NK-92 (cell line): Measurements from ENCODE around the gene P2RY6.

Source experiments
- DNase-seq: peaks from one replicate; lab custom pipeline; 2025; ENCODE audit not compliant: unreplicated experiment; lab: John Stamatoyannopoulos, UW

The P2RY6 gene

DNA sequence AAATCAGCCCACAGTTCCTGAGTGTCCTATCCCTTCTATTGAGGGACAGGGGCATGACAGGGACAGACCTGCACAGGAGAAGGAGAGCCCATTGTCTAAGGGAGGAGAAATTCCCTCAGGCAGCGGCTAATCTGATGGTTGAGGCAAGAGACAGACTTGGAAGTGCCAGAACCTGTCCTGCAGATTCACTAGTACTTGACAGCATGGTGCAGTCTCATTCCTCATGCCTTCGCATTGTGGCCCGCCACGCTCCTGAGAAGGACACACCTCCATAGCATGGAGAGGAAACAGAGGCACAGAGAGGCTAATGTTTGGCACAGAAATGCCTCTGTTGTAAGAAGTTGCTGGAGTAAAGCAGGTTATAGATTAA is 3.2 kb downstream of the P2RY6 start:
- no peak for DNase-seq

DNA sequence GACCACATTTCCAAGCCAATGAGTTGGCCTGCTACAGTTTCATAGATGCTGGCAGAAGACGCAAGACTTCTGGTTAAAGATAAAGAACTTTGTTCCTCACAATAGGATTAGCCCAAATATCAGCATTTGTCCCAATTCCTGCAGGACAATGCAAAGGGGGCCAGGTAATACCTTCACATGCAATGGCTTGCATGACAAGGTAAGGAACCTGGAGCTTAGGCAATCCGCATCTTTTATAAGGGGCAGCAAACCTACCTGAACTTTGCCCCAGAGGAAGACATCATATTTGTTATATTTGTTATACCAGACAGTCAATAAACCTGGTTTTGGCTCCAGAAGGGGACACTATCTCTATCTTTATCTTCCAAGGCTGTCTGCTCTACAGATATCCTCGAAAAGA is 5.3 kb downstream of the P2RY6 start:
- DNase-seq = no peak

DNA sequence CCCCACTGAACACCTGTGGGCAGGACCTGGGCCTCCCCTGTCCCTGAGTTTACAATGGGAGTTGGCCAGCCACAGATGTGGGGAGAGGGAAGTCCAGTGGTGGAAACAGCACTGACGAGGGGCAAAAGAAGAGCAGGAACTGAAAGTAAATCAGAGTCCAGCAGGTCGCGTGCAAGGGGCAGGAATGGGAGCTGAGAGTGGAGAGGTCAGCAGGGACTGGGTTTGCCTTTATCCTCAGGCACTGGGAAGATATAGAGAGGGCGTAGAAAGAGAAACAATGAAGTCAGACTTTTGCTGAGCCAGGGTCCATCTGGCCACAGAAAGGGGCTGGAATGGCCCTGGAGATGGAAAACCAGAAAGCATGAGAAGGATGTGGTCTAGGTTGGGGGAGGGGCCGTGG is 8.5 kb downstream of the P2RY6 start:
- DNase-seq = no peak

DNA sequence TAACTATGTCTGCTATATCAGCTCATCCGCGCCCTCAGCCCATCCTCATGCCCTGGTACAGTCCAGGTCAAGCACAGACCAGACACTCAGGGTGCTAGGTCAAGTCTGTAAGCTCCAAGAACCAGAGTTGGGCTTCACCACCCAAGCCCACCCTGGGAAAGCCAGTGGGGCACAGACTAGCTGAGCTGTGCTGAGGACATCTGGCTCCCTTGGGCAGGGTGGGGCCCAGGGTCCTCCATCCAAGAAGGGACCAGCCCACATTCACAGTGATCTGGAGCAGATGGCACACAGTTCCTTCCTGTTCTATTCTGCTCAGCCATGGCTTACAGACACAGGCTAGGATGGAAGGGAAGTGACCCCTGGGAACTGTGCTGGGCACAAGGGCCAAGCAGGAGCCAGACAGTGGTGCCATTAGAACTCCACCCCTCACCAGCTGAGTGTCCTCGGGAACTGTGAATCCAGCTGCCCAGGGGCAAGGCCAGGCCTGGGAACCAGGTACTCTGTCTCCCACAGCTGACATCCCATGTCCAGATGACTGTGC is 9.1 kb downstream of the P2RY6 start:
- DNase-seq = no peak

DNA sequence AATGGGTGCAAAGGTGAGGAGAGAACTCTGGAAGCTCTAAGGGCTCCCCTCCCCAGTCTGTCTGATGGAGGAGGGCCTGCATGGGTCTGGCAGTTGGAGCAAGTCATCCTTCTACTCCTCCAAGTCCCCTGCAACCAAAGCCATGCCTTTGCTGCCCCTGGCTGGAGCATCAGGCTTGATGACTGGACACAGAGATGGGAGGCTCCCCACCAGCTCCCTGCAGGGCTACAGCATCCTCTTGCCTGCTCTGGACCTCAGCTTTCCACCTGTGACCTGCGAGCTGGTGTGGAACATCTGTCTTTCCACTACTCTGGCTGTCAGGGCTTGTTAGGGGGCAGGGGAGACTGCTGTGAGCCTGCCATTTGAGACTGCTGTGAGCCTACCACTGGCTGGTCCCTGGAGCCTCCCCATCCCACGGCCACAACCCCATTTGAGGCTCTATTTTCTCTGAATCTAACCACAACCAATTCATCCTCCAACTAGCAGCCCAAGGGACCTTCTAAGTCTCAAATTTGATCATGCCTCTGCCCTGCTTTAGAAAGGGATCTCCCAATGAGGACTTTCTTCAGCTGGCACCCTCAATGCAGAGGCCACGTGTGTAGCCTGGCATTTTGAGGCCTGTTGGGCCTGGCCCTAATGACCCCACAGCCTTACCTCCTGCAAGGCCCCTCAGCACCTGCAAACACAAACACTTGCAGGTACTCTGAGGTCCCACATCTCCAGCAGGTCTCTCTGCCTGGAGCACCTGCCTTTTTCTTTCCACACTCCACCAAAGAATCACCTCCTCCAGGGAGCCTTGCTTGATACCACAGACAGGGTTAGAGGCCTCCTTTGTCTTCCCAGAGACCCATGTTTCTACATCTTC is 9.9 kb downstream of the P2RY6 start:
- DNase-seq = no peak

DNA sequence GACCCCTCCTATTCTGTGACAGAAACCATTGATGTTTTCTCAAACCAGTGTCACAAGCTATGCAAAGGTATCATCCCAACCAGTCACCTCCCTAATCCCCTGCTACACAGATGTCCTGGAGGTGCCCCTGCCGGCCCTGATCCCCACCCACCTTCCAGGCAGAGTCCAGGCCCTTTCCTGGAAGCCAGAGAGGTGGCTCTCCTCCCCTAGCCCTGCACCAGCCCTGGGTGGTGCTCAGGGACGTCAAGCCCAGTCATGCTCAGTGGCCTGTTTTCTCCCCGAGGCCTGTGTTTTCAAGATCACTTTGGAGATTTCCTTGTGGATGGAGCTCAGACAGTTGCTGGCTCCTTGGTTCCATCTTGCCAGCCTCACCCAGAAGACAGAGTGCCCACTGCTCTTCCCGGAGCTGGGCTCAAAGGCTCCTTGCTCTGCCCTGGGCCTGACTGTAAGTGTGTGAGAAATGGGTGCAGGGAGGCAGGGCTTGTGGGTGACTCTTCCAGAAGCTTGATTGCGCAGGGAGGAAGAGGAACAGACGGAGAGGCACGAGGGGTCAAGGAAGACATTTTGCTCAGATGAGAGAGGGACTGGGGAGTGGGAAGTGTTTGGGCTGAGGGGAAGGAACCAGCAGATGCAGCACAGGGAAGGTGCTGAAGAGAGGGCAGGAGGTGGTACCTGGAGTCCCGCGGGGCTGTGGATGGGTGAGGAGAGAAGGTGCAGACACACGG is 11.3 kb downstream of the P2RY6 start:
- no peak for DNase-seq

DNA sequence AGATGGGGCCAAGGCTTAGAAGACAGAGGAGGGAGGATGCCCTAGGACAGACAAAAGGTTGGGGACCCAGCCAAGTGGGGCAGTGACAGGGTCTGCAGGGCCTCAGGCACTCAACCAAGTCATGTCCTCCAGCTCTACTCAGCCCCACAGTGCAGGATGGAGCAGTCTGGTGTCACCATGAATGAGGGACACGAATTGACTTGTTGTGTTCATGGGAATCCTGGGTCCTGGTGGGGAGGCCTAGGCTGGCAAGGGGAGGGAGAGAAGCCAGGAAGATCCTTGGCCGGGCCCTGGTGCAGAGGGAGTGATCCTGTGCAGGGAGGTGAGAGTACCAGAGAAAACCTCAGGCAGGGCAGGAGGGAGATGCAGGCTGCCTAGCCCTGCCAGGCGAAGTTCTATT is 12.0 kb downstream of the P2RY6 start:
- no peak for DNase-seq

DNA sequence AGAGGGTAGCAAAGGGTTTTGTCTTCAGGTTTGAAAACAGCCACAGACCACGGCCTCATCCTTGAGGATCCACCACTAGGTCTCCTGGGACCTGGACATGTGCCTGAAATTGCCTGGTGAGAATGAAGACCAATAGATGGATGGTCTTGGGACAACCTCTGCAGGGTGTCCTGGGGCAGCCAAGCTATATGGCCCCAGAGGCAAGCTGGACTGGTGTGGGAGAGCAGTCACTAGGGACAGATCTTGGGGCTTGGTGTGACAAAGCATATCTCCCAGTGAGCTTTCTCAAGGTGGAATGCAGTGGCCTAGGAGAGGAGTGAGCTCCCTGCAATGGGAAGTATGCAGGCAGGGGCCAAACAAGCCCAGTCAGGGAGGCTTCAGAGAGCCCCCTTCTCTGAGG is 13.6 kb downstream of the P2RY6 start:
- no peak for DNase-seq

DNA sequence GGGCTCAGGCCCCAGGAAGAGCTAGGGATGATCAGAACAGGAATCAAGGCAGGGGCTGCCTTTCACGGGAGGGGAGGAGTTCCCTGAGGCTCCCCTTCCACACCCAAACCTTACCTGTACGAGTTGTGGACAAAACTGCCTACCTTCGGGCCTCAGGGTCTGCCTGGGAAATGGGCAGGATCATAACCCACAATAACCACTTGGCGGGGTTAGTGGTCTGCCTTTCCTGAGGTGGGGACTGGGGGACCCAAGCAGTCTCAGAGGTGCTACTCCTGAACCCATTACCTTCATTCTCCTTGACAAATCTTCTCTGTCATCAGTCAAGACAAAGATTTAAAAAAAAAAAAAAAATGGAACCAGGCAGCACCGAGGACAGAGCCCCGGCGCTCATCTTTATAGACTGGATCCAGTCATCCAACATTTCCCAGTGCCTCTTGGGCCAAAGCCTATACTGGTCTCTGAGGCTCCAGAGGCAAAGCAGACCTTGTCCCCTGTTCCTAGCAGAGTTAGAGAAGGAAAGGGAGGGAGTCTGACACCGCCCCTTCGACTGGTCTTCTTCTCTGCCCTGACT is 14.2 kb downstream of the P2RY6 start:
- DNase-seq = no peak

DNA sequence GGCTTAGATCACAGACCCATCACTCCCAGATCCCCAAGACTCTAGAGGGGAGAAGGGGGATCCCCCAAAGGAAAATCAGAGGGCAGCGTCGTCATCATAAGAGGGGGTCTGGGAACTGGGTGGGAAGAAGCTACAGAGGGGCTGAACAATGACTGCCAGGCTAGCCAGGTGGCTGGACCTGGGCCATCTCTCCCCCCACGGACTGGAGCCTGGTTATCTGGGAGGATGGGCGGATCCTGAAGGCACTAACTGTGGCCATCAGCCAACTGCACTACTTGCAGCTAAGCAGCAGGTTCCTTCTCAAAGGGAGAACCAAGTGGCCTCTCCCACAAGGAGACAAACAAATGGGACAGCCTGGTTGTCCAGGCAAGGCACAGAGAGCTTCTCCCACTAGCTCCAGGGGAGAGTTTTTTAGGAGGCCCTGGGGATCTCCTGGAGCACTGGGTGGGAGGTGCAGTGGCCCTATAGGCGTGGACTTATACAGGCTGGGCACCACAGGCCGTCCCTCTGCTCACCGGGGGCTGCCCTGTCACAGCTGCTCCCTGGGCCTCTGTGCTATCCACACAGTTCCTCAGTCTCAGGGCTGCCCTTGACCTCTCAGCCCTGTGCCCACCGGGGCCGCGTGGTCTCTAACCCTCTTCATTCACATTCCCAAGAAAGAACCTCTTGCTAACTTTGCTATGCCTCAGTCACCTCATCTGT is 15.4 kb downstream of the P2RY6 start:
- no peak for DNase-seq

DNA sequence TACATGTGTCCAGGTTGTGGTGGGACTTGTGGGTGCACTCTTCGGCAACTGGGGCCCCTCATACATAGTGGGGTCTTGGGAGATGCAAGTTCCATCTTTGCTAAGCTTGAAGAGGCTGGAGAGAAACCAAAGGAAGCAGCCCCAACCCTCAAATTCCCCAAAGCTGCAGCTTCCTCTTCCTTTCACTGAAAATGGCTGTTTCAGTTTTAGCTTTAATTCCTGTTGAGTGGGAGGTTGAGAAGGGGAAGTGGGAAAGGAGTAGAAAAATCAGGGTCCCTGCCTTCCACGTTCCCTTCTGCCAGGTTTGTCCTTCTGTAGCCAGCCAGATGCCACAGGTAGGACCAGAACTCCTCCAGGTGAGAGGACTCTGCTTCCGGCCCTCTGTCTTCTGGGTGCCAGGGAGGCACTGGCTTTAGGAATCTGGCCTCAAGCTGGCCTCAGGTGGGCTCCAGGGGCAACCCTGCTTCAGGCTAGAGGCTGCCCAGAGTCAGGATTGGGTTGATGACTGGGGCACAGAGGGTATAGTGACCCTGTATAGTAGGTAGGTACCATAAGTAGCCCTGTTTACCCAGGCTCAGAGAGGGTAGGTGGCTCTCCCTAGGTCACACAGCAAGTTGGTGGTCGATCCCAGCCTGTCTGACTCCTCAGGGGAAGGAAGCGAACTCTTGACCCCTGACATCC is 16.2 kb downstream of the P2RY6 start:
- DNase-seq = no peak

DNA sequence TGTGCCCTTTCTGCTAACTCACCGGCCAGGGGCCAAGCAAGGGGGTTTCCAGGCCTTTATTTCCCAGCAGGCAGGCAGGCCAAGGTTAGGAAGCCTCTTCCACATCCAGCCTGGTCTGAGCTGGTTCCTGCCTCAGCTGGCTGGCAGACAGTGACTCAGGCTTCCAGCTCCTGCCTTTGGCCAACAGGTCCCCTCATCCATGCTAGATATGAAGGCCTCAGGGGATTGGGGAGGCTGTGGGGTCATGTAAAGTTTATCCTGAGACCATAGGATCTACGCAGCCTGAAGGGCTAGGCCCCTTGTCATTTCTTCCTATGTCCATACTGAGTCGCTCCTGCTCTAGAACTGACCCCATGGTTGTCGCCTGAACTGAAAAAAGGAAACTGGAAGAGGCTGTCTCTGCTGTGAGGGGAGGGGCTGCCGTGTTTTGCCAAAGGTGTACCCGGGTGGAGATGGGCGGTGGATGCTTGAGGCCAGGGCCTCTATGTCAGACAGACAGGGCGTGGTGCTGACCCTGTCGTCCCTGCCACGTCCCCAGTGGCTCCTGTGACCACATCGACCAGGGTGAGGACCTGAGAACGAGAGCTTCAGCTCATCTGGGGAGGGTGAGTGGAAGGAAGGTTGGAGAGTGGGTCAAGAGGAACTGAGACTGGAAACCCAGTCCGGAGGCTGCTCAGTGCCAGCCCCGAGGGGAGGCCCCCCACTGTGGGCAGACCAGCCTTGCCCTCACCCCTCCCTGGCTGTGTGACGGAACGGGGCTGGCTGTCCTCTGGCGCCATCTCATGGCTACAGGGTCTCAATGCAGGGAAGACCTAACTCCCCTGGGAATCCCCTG is 17.0 kb downstream of the P2RY6 start:
- no peak for DNase-seq

DNA sequence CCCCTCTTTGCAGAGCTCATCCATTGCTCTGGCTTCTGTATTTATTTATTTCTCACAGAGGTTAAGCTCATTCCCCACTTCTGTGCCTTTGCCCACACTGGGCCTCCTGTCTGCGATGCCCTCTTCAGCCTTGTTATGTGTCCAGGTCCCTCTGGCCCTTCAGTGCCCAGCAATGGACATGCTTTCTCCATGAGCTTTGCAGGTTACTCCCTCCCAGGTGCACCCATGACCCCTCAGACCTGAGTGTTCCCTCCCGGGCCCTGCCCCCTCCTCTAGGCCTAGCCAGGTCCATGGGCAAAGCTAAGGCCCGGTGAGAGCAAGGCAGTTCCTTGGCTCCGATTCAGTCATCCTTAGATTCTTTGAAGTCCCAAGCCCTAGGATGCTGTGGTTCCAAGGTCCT is 18.4 kb downstream of the P2RY6 start:
- no peak for DNase-seq

DNA sequence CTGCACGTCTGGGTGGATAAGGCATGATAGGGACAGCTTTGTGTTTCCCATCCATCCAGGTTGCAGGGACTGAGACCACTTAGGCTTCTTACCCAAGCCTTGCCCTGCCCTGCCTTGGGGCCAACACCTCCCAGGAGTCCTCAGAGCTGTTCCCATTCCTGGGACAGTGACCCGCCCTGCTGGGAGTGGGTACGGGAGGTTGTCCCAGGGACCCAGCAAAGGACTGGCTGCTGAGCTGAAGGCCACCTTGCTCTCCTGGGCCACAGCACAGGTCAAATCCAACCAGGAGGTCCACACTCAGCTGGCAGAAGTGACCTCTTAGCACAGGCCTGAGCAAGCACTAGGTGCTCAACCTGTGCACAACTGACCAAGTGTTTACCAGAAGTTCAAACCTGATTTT is 19.1 kb downstream of the P2RY6 start:
- no peak for DNase-seq

DNA sequence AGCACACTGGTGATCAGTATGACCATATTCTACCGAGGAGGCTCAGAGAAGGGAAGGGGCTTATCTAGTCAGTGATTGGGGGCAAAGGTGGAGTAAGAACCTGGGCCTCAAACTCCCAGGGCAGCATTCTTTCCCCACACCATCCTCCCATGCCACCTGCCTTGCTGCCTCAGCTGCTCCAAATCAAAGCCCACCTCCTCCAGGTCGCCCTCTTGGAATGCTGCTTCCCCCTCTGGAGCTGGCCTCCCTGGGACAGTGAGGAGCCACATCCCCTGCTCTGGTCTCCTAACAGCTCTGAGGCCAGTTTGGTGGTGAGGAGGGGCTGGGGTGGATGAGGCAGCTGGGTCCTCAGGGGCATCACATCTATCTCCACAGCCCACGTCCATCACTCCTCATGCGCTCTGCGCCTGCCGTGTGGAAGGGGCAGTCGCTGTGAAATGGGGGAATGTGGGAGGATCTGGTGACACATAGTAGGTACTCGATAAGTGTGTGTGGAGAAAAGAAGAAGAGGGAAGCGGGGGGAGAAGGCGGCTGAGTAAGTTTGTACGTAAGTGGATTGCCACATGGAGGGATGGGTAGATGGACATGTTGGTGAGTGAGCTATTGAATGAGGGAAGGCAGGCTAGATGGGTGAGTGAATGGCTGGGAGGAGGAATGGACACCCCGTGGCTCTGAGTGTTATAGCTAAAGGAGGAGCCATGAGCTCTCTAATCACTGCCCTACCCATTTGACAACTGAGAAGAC is 19.8 kb downstream of the P2RY6 start:
- no peak for DNase-seq

DNA sequence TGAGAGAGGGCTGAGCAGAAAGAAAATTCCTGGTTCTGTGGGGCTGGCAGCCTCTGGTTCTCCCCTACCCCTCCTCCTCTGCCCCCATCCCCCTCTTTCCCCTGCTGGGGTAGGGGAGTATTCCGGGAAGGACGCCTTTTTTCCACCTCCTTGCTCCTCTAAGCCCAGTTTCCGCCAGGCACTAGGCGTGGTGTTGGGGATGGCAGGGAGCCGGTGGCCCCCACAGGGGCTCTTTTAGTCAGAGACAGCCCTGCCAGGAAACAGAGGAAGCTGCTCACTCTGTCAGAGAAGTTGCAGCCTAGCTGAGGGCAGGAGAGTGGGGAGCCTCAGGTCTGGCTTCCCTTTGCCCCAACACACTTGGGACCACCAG is 20.4 kb downstream of the P2RY6 start:
- DNase-seq = no peak

DNA sequence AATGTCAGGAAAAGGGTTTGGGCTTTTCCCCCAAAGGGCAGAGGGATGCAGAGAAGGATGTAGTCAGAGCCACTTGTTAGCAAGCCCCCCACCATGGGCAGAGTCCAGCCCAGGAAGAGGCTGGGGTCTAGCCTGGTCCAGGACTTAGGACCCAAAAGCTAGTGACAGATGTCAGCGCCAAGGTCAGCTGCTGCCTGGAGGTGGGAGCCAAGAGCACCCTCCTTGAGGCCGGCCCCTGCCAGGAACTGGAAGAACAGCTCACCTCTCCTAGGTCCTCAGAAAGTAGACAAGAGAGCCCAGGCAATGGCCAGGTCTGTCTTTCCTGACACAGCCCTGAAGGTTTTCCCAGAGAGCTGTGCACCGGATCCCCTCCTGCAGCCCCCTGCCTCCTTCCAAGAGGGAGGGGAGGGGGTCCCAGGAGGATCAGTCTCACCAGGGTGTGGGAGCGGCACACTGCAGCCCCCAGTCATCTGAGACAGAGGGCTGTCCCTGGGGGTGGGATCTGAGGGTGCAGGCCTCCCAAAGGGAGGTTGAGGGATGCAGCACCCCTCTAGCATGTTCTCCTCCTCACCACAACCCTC is 21.3 kb downstream of the P2RY6 start:
- DNase-seq = no peak

DNA sequence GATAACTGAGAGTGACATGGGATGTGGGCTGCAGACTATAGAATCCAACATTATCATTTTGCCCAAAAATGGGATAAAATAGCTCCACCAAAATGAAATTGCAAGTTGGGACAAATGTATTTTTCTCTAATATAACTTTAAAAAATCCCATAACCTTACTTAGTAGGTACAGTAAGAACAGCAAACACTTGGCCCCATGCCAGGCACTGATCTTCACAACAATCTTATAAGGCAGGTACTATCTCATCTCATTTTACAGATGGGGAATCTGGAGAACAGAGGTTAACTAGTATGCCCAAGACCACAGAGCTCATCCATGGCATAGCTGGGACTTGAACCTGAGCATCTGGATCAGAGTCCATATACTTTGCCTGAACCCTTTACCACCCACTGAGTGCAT is 22.5 kb downstream of the P2RY6 start:
- no peak for DNase-seq
